Thoracic aorta (tissue), 2 donors: Measurements from ENCODE around the gene CEND1. TPM values are rescaled to one million over a fixed set of nuclear protein-coding genes. Genes with fewer than 3 reads are reported as not detected.
A peak's percentile ranks its signal among the peaks of the same experiment; 100 is the strongest.

Source experiments
- ATAC-seq: fragments of 150-250 bp; one replicate; pipeline ENCODE4 v1.8.0; 2017; ENCODE audit warnings: low read depth; ENCODE audit not compliant: insufficient number of reproducible peaks, low FRiP score
- DNase-seq: peaks from one replicate; pipeline ENCODE4 v3.0.0-alpha.2; 2020; ENCODE audit warnings: low spot score
- H3K27ac ChIP-seq, 2 donors: fragments of 200-600 bp; sonication (generic); 1 replicate in 1 of 2; 2 replicates in 1 of 2; pipeline ENCODE4 v1.5.1; 2016; ENCODE audit warnings: mild to moderate bottlenecking in 2 of 2, moderate library complexity in 2 of 2
- H3K27me3 ChIP-seq: fragments of 200-600 bp; sonication (generic); replicated peaks from 2 replicates; pipeline ENCODE4 v1.6.0; 2016; ENCODE audit warnings: mild to moderate bottlenecking; ENCODE audit not compliant: insufficient read depth
- H3K36me3 ChIP-seq: fragments of 200-600 bp; sonication (generic); one replicate; pipeline ENCODE4 v1.5.1; 2016
- H3K4me1 ChIP-seq, 2 donors: fragments of 200-600 bp; sonication (generic); 1 replicate in 1 of 2; 2 replicates in 1 of 2; pipeline versions ENCODE4 v1.5.1 to v1.6.0; 2016; ENCODE audit warnings: low read depth in 2 of 2, mild to moderate bottlenecking in 1 of 2; ENCODE audit not compliant: control insufficient read depth in 1 of 2
- H3K4me3 ChIP-seq: fragments of 200-600 bp; sonication (generic); 2 replicates; pipeline ENCODE4 v1.5.1; 2016; ENCODE audit warnings: mild to moderate bottlenecking
- H3K9me3 ChIP-seq: fragments of 200-600 bp; sonication (generic); 2 replicates; pipeline ENCODE4 v1.5.1; 2016
- CTCF ChIP-seq: fragments of 200-600 bp; sonication (generic); IDR thresholded peaks from one replicate; pipeline ENCODE4 v1.5.1; 2019; ENCODE audit warnings: antibody characterized with exemption
- total RNA-seq, 2 donors: library from RNA; depleted of rRNA; stranded (reverse); fragments of >200 nt; gene quantifications; one replicate each; pipeline versions ENCODE4 v1.1.0 to v1.2.3, GENCODE V29; 2016

The CEND1 gene
- total RNA-seq, 2 donors from 2014 or later: not detected

GRCh38 chr11:798093-798713 lies 8.3 kb upstream of the CEND1 start, which contains the start of gene SLC25A22:
Gene SLC25A22, minus strand, starts transcription at chr11:798281. Its CDS starts 3,275 bp downstream, at chr11:795006.
- H3K9me3 ChIP-seq: no peaks in the 10 kb centered on the region
- peaks cover 10 to 34% of the 10 kb centered on the region in 2 donors for H3K4me1 ChIP-seq
- DNase-seq: no peak

GRCh38 chr11:797296-798092 lies 7.6 kb upstream of the CEND1 start:
- Histone ChIP-seq H3K9me3 (no peaks in the 10 kb centered on the region), H3K4me3 (peak overlapping the region; percentile 86), H3K27me3 (no peaks in the 10 kb centered on the region), H3K4me1 (peaks cover 10 to 27% of the 10 kb centered on the region in 2 donors), H3K27ac (peak overlapping the region; percentile 69 to 79), H3K36me3 (peaks cover 12% of the 10 kb centered on the region)
- ATAC-seq (peak; percentile 12), DNase-seq (no peak)
- TF ChIP-seq CTCF: no peak

More at GRCh38 chr11:798093-798713, 8.3 kb upstream of the CEND1 start, which contains the start of gene SLC25A22:
- peak; percentile 52 for ATAC-seq
- Histone ChIP-seq H3K27ac (peak within 1 kb of the TSS; percentile 69 to 79), H3K27me3 (no peaks in the 10 kb centered on the region), H3K36me3 (peaks cover 18% of the 10 kb centered on the region), H3K4me3 (peak within 1 kb of the TSS; percentile 86)
- TF ChIP-seq CTCF: peak; percentile 82

- Histone ChIP-seq H3K9me3 (no peaks in the 10 kb centered on the region), H3K36me3 (peaks cover 11% of the 10 kb centered on the region), H3K27me3 (no peaks in the 10 kb centered on the region), H3K4me3 (peak overlapping the region; percentile 86), H3K4me1 (peaks cover 10 to 27% of the 10 kb centered on the region in 2 donors), H3K27ac (peak overlapping the region; percentile 69 to 79)
- DNase-seq (no peak), ATAC-seq (no peak)
- TF ChIP-seq CTCF: no peak
Measured at GRCh38 chr11:796565-797295, 6.8 kb upstream of the CEND1 start.

GRCh38 chr11:795634-796564 lies 6.0 kb upstream of the CEND1 start:
- no peaks in the 10 kb centered on the region for H3K9me3 ChIP-seq
- ATAC-seq (no peak), DNase-seq (peak; percentile 43)
- peak overlapping the region; percentile 69 to 79 for H3K27ac ChIP-seq
- H3K4me1 ChIP-seq: peaks cover 10 to 27% of the 10 kb centered on the region in 2 donors
- no peaks in the 10 kb centered on the region for H3K27me3 ChIP-seq
- peak overlapping the region; percentile 86 for H3K4me3 ChIP-seq
- TF ChIP-seq CTCF: no peak
- peaks cover 5% of the 10 kb centered on the region for H3K36me3 ChIP-seq
